CD4-positive, CD25-positive, alpha-beta regulatory T cell (primary cell): ENCODE measurements around the gene ANKRD44. TPM values are rescaled to one million over a fixed set of nuclear protein-coding genes. Genes with fewer than 3 reads are reported as not detected.

Source experiments
- ATAC-seq, 2 donors: fragments of 150-1000 bp; cut with Tn5 transposase; one replicate each; pipeline ENCODE4 v1.10.0; 2021; ENCODE audit warnings: low read depth in 2 of 2, moderate number of reproducible peaks in 2 of 2, moderate library complexity in 1 of 2
- DNase-seq, 3 donors: peaks; one replicate each; pipeline versions ENCODE4 v3.0.0 to v3.0.0-alpha.2; 2012 to 2022; ENCODE audit warnings: mixed read lengths in 1 of 3
- H3K27ac ChIP-seq: one replicate; pipeline ENCODE4 v1.7.0; 2013; ENCODE audit warnings: mild to moderate bottlenecking, low read length; ENCODE audit not compliant: insufficient read depth, poor library complexity, severe bottlenecking
- H3K27me3 ChIP-seq: one replicate; pipeline ENCODE4 v1.7.0; 2013; ENCODE audit warnings: low read length; ENCODE audit not compliant: control insufficient read depth, insufficient read depth
- H3K36me3 ChIP-seq: one replicate; pipeline ENCODE4 v1.7.0; 2013; ENCODE audit warnings: mild to moderate bottlenecking, low read length, moderate library complexity; ENCODE audit not compliant: control insufficient read depth, insufficient read depth
- H3K4me1 ChIP-seq: 2 replicates; pipeline ENCODE4 v1.7.0; 2013; ENCODE audit warnings: mild to moderate bottlenecking, low read length; ENCODE audit not compliant: insufficient read depth, control insufficient read depth, poor library complexity, severe bottlenecking
- H3K4me3 ChIP-seq: one replicate; pipeline ENCODE4 v1.7.0; 2013; ENCODE audit warnings: low read depth, mild to moderate bottlenecking, low read length, moderate library complexity
- H3K9me3 ChIP-seq, 2 experiments: 1 replicate in 1 of 2; 2 replicates in 1 of 2; pipeline ENCODE4 v1.7.0; 2013; ENCODE audit warnings: low read length in 2 of 2, mild to moderate bottlenecking in 1 of 2, moderate library complexity in 1 of 2; ENCODE audit not compliant: control insufficient read depth in 2 of 2
- H3K27ac Mint-ChIP-seq, 3 donors: one replicate each; pipeline ENCODE4 v1.8.0; 2020 to 2022; ENCODE audit warnings: mild to moderate bottlenecking in 3 of 3, mixed read lengths in 3 of 3, moderate library complexity in 2 of 3
- H3K27me3 Mint-ChIP-seq: one replicate; pipeline ENCODE4 v1.8.0; 2022; ENCODE audit warnings: mild to moderate bottlenecking, mixed read lengths
- H3K36me3 Mint-ChIP-seq: one replicate; pipeline ENCODE4 v1.8.0; 2020; ENCODE audit warnings: mixed read lengths
- H3K4me1 Mint-ChIP-seq, 4 donors: one replicate each; pipeline ENCODE4 v1.8.0; 2020 to 2022; ENCODE audit warnings: mixed read lengths in 4 of 4, mild to moderate bottlenecking in 1 of 4
- H3K4me3 Mint-ChIP-seq, 4 donors: one replicate each; pipeline ENCODE4 v1.8.0; 2020 to 2022; ENCODE audit warnings: mild to moderate bottlenecking in 4 of 4, mixed read lengths in 4 of 4, moderate library complexity in 3 of 4
- H3K9me3 Mint-ChIP-seq, 7 donors: one replicate each; pipeline ENCODE4 v1.8.0; 2020 to 2022; ENCODE audit warnings: mixed read lengths in 7 of 7, mild to moderate bottlenecking in 3 of 7, moderate library complexity in 2 of 7
- polyA plus RNA-seq, 4 donors: library from polyadenylated mRNA; unstranded; fragments of 300-500 nt; fragmentation: Illumina TruSeq; gene quantifications; one replicate each; pipeline ENCODE4 v1.2.3, GENCODE V29; 2021
- total RNA-seq: library from RNA; stranded (reverse); gene quantifications from one replicate; pipeline ENCODE4 v1.2.3, GENCODE V29; 2022

Gene ANKRD44
- total and polyA plus RNA-seq, 5 donors from 2014 or later, result 69.6 to 301 (median 85.0) TPM

DNA sequence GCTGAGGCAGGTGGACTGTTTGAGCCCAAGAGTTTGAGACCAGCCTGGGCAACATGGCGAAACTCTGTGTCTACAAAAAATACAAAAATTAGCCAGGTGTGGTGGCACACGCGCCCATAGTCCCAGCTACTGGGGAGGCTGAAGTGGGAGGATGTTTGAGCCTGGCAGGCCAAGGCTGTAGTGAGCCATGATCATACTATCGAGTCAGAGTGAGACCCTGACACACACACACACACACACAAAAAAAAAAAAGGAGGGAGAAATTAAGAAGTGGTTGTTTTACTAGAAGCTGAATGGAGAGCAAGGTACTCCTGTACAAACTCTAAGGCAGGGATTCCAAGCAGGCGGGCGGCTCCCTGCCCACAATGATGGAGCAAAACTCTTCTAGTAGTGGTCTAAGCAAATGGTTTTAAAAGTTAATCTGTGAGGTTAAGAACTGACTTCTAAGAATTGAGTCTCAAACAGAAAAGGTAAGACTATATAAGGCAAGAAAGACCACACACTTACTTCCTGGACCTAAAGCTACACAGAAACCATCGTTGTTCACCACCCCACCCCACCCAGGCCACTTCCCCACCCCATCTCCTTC, 2.6 kb downstream of the ANKRD44 start:
- DNase-seq, result peak in 1 of 3 donors; percentile 91
- peak overlapping the region; percentile 88 for H3K27ac ChIP-seq
- peaks cover 69% of the 10 kb centered on the region for H3K4me1 ChIP-seq
- Mint-ChIP-seq H3K9me3 (no peaks in the 10 kb centered on the region), H3K27ac (peak overlapping the region; percentile 96 to 98 (median 97)), H3K4me3 (peak overlapping the region; percentile 95 to 99 (median 97)), H3K27me3 (no peaks in the 10 kb centered on the region), H3K36me3 (peaks cover 6% of the 10 kb centered on the region), H3K4me1 (peaks cover 41 to 77% (median 60%) of the 10 kb centered on the region in 4 donors)
- H3K27me3 ChIP-seq, result no peaks in the 10 kb centered on the region
- no peaks in the 10 kb centered on the region for H3K9me3 ChIP-seq
- peak; percentile 42 to 53 for ATAC-seq
- H3K4me3 ChIP-seq, result peak overlapping the region; percentile 96
- no peaks in the 10 kb centered on the region for H3K36me3 ChIP-seq

DNA sequence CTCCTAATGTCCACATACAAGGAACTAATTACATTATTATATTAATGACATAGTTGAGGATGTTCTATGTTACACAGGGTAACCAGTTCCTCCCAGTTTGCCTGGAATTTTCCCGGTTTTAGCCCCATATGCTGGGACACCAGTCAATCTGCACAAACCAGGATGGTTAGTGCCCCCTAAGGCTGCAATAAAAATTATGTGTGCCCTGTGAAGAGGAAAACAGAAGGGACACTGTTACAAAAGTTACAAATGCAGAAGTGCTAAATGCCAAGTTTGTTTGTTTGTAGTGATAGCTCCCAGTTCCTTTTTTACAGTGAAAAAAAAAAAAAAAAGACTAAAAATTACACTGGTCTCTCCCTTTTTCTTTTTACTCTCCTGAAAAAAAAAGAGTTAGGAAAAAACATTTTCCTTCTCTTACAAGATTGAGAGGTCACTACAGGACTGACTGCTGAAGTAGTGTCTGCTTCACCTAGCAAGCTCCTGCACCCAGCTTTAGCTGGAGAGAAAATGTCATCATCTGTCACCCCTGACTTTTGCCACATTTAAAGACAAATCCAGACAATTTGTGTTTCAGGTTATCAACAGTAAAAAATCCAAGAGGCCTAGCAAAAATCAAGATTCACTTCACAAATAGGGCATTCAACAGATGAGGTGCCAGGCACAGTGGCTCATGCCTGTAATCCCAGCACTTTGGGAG, 3.2 kb downstream of the ANKRD44 start:
- Mint-ChIP-seq H3K4me1 (peaks cover 35 to 78% (median 63%) of the 10 kb centered on the region in 4 donors), H3K27ac (peak overlapping the region; percentile 96 to 98 (median 97)), H3K4me3 (peak overlapping the region; percentile 95 to 99 (median 97)), H3K27me3 (no peaks in the 10 kb centered on the region), H3K9me3 (no peaks in the 10 kb centered on the region), H3K36me3 (peaks cover 6% of the 10 kb centered on the region)
- Histone ChIP-seq H3K27me3 (no peaks in the 10 kb centered on the region), H3K9me3 (no peaks in the 10 kb centered on the region), H3K4me3 (peak overlapping the region; percentile 96), H3K4me1 (peaks cover 76% of the 10 kb centered on the region), H3K27ac (peak overlapping the region; percentile 88), H3K36me3 (no peaks in the 10 kb centered on the region)
- DNase-seq, result no peak
- ATAC-seq, result no peak

GRCh38 chr2:197306696-197307040, 3.9 kb downstream of the ANKRD44 start:
- Histone ChIP-seq H3K27ac (peak overlapping the region; percentile 88), H3K27me3 (no peaks in the 10 kb centered on the region), H3K9me3 (no peaks in the 10 kb centered on the region), H3K4me3 (peak overlapping the region; percentile 96), H3K36me3 (no peaks in the 10 kb centered on the region), H3K4me1 (peaks cover 79% of the 10 kb centered on the region)
- Mint-ChIP-seq H3K27me3 (no peaks in the 10 kb centered on the region), H3K9me3 (no peaks in the 10 kb centered on the region), H3K4me3 (peak overlapping the region; percentile 95 to 99 (median 97)), H3K36me3 (peaks cover 10% of the 10 kb centered on the region), H3K4me1 (peaks cover 33 to 78% (median 66%) of the 10 kb centered on the region in 4 donors), H3K27ac (peak overlapping the region; percentile 96 to 98 (median 97))
- DNase-seq, result peak in 1 of 3 donors; percentile 67
- ATAC-seq, result no peak

DNA sequence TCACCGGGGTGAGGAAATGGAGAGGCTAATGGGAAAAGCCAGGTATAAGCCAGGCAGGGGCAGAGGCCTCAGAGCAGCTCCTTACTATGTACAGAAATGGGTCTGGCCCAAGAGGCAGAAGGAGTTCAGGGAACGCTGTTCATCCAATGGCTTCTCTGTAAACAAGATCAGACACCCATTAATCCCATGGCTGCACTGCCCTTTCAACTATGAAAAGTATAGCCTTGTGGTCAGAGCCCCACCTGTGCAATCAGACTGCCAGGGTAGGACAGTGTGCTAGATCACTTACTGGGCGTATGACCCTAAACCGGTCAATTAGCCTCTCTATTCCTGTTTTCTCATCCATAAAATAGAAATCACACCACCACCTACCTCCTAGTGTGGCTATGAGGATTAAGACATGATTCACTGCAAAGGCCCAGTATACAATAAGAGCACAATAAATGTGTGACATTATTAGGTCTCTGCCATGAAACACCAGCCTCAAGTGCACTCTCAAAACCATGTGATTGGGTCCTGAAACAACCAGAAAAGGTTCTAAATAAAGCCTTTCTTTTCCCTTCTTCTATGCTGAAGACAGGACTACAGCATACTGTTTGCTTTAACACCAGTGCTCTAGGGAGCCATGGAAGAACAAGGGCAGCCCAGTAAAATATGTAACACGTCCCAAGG, 4.4 kb downstream of the ANKRD44 start:
- H3K4me3 Mint-ChIP-seq, result peak overlapping the region; percentile 95 to 99 (median 97)
- H3K27me3 Mint-ChIP-seq, result no peaks in the 10 kb centered on the region
- no peaks in the 10 kb centered on the region for H3K9me3 Mint-ChIP-seq
- Histone ChIP-seq H3K4me1 (peaks cover 79% of the 10 kb centered on the region), H3K36me3 (no peaks in the 10 kb centered on the region), H3K27ac (peak overlapping the region; percentile 88), H3K4me3 (peak overlapping the region; percentile 96), H3K27me3 (no peaks in the 10 kb centered on the region), H3K9me3 (no peaks in the 10 kb centered on the region)
- peaks cover 13% of the 10 kb centered on the region for H3K36me3 Mint-ChIP-seq
- H3K27ac Mint-ChIP-seq, result peak overlapping the region; percentile 96 to 98 (median 97)
- ATAC-seq (no peak), DNase-seq (no peak)
- peaks cover 35 to 78% (median 65%) of the 10 kb centered on the region in 4 donors for H3K4me1 Mint-ChIP-seq

DNA sequence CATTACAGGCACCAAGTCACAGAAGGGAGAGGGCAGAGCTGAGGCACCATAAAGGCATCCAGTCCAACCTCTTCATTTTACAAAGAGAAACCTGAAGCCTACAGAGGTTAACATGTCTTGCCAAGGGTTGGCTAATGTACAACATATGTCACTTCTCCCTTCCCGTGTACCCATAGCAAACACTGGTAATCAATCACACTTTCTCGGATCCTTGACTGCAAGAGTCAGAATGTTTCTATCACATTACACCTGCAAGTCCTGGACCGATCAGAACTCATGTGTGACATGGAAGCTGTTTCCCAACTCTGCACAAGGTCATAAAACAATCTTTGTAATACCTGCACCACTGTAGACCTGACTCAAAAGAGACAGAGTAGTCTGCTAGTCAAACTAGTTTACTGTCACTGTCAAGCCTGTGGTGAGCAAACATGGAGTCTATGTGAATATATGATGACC, 6.0 kb downstream of the ANKRD44 start:
- DNase-seq (peak in 1 of 3 donors; percentile 50), ATAC-seq (no peak)
- peaks cover 21% of the 10 kb centered on the region for H3K36me3 Mint-ChIP-seq
- peak overlapping the region; percentile 96 to 98 (median 97) for H3K27ac Mint-ChIP-seq
- peak overlapping the region; percentile 96 for H3K4me3 ChIP-seq
- H3K4me1 Mint-ChIP-seq, result peaks cover 44 to 91% (median 78%) of the 10 kb centered on the region in 4 donors
- peaks cover 0 to 4% (median 0%) of the 10 kb centered on the region in 7 donors for H3K9me3 Mint-ChIP-seq
- peak overlapping the region; percentile 88 for H3K27ac ChIP-seq
- H3K27me3 Mint-ChIP-seq, result no peaks in the 10 kb centered on the region
- H3K9me3 ChIP-seq, result no peaks in the 10 kb centered on the region
- peaks cover 92% of the 10 kb centered on the region for H3K4me1 ChIP-seq
- H3K36me3 ChIP-seq, result no peaks in the 10 kb centered on the region
- peak overlapping the region; percentile 95 to 99 (median 97) for H3K4me3 Mint-ChIP-seq
- no peaks in the 10 kb centered on the region for H3K27me3 ChIP-seq

DNA sequence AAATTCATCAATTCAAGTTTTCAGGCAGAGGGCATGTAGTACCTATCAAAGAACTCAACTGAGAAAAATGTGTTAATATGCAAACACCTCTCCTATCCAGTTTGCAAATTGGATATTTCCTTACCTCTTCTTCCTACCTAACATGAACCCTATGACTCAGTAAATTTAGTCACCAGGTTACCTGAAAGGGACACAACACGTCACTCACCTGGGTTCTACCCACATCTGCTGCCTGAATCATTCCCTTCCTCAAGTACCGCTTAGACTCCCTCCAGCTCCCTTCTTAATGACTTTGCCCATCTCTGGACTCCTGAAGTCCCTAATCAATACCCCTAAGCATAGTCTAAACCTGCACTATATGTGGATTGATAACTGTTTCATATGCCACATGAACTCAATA, 10.4 kb downstream of the ANKRD44 start:
- ATAC-seq, result peak in 1 of 2 donors; percentile 26
- DNase-seq, result no peak
- Mint-ChIP-seq H3K27me3 (no peaks in the 10 kb centered on the region), H3K27ac (peak overlapping the region; percentile 86 to 99 (median 98)), H3K9me3 (peaks cover 0 to 7% (median 0%) of the 10 kb centered on the region in 7 donors), H3K4me3 (peak overlapping the region; percentile 72 to 85 (median 82)), H3K4me1 (peaks cover 54 to 99% (median 83%) of the 10 kb centered on the region in 4 donors), H3K36me3 (peaks cover 30% of the 10 kb centered on the region)
- H3K27ac ChIP-seq, result peak overlapping the region; percentile 88
- H3K27me3 ChIP-seq, result no peaks in the 10 kb centered on the region
- no peaks in the 10 kb centered on the region for H3K9me3 ChIP-seq
- peaks cover 98% of the 10 kb centered on the region for H3K4me1 ChIP-seq
- no peaks in the 10 kb centered on the region for H3K36me3 ChIP-seq
- H3K4me3 ChIP-seq, result peak overlapping the region; percentile 34

DNA sequence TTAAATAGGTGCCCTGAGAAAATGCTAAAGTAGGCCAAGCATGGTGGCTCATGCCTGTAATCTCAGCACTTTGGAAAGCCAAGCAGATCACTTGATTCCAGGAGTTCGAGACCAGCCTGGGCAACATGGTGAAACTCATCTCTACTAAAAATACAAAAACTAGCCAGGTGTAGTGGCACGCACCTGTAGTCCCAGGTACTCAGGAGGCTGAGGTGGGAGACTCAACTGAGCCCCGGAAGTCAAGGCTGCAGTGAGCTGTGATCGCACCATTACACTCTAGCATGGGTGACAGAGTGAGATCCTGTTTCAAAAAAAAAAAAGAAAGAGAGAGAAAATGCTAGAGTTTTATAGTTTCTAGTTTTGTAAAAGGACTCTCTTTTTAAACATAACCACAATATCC, 12.0 kb downstream of the ANKRD44 start:
- ATAC-seq (peak in 1 of 2 donors; percentile 29), DNase-seq (peak in 1 of 3 donors; percentile 69)
- Mint-ChIP-seq H3K4me1 (peaks cover 50 to 98% (median 86%) of the 10 kb centered on the region in 4 donors), H3K27ac (peak overlapping the region; percentile 86 to 99 (median 98)), H3K4me3 (peak overlapping the region; percentile 38 to 85 (median 82)), H3K36me3 (peaks cover 28% of the 10 kb centered on the region), H3K9me3 (peaks cover 0 to 7% (median 0%) of the 10 kb centered on the region in 7 donors), H3K27me3 (no peaks in the 10 kb centered on the region)
- Histone ChIP-seq H3K4me1 (peaks cover 98% of the 10 kb centered on the region), H3K27me3 (no peaks in the 10 kb centered on the region), H3K9me3 (no peaks in the 10 kb centered on the region), H3K4me3 (peak overlapping the region; percentile 86), H3K27ac (peak overlapping the region; percentile 88), H3K36me3 (no peaks in the 10 kb centered on the region)
